ENCODE data around the gene GAL3ST1.
A peak's percentile ranks its signal among the peaks of the same experiment; 100 is the strongest.
"Not testable (repeated sequence)": the region's sequence is repeated elsewhere in the genome, so short reads cannot be mapped to it uniquely, and the experiment has no call there.

The GAL3ST1 gene

GRCh38 chr22:30596199-30596598 is 21.7 kb upstream of the GAL3ST1 start:
- no peak for DNase-seq

DNA sequence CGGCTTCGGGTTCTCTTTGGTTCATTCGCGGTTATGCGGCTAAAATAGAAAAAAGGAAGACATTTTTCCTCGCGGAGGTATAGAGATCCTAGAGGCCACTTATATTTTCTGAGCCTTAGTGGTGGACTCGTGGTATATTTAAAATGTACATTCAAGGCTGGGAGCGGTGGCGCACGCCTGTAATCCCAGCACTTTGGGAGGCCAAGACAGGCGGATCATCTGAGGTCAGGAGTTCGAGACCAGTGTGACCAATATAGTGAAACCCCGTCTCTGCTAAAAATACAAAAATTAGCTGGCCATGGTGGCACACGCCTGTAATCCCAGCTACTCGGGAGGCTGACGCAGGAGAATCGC is 17.9 kb upstream of the GAL3ST1 start:
- DNase-seq: not testable (repeated sequence)

- peak; percentile 99 for DNase-seq
These were observed 17.3 kb upstream of the GAL3ST1 start, which contains the start of gene PES1 for GRCh38 chr22:30591588-30592359. PES1 (minus strand) TSS chr22:30591910; CDS start chr22:30591833, 77 bp downstream.

DNA sequence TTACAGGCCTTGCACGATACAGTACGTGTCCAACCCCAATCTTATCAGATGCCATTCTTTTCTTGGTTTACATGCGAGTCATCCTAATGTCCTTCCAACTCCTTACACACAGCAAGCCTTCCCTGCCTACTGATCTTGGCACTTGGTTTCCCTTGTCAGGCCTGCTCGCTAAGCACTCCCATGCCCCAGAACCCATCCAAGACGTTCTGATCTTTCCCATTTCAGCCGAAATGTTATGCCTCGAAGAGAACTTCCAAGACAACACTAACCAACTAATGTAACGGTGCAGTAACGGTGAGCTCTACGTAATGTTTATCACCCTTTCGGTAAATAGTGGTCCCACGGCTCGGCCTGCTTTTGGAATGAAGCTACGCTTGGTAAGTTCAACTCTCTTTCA is 16.7 kb upstream of the GAL3ST1 start:
- DNase-seq: no peak

GRCh38 chr22:30586414-30586813 is 11.9 kb upstream of the GAL3ST1 start:
- no peak for DNase-seq

DNA sequence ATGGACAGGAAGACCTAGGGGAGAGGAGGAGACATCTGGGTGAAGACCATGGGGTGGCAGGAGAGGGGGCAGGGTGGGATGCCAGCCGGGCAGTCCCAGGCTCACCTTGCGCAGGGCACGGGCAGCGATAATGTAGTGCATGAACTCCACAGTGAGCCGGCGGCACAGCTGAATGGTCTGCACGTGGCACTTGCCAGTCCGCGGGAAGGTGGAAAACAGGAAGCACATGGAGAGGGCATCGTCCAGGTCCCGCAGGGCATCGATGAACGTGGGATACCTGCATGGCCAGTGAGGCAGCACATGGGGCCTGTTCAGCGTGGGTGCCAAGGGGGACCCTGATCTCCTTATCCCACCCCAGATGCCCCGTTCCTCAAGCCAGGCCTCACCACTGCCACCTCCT is 10.0 kb upstream of the GAL3ST1 start:
- DNase-seq: no peak

GRCh38 chr22:30582788-30583545 is 8.5 kb upstream of the GAL3ST1 start:
- DNase-seq: no peak

GRCh38 chr22:30582051-30582450 is 7.6 kb upstream of the GAL3ST1 start:
- DNase-seq: no peak

- DNase-seq: no peak
These were observed 6.4 kb upstream of the GAL3ST1 start for GRCh38 chr22:30580896-30581295.

DNA sequence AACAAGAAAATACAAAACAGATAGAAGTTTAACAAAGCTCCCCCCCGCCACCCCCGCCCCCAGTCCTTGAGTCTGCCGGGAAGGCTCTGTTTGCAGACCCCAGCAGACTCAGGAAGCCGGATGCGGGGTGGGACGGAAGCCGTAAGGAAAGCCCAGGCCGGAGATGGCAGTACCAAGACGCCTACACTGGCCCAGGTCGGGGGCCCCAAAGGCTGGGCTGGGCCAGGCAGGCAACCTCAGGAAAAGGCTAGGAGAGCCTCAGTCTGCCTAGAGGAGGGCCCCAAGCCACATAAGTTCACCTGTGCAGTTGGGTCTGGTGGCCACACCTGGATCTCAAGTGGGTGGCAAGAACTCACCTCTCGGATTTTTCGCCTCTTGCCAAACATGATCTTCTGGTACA is 4.0 kb upstream of the GAL3ST1 start:
- no peak for DNase-seq

GRCh38 chr22:30575859-30576258 is 1.4 kb upstream of the GAL3ST1 start:
- DNase-seq: no peak

DNA sequence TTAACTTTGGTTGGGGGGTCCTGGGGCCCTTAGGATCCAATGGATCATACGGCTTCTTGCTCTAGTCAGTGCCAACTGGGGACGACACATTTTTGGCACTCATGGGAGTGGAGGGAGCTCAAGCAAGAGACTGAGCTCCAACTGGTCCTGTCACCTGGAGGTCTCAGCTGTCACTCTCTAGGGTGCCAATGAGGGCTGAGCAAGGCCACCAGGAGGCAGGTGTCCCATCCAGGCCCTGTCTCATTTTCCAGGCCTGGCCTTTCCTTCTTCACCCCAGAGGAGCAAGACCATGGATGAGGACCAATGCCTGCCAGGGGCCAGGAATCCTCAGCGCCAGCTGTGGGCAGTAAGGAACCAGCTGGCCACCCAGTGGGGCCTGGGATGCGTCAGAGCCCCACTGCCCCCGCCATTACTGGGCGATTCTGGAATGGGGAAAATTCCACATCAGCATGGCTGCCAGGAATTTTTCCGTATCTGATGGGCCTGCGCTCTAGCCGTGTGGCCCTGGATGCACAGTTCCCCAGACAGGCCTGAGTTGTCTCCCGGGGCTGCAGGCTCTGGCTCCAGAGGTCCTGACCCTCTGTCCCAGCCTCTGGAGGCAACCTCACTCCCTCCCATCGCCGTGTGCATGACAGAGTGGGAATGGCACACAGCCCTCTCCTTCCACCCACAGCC is 669 bp upstream of the GAL3ST1 start:
- DNase-seq: no peak

DNA sequence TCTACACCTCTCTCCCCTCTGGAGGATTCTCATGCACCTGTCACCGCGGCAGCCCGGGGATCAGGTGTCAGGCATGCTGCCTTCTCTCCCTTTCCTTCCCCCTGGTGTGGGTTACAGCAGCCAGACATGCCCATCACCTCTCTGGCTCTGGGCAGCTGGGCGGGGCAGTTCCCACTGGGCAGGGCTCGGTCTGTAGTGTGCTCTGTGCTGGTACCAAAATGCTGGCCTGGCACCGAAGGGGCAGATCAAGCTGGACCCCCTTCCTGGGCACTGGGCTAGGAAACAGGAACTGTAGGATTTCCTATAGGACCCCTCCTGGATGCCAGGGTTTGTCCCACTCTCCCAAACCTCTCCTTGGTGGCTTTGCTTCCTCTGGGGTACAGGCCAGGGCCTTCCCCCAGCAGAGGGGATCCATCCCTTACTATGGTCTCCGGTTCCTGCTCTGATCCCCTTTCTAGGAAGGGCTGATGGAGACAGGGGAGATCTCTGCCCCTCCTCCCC is 821 bp downstream of the GAL3ST1 start:
- DNase-seq: no peak

GRCh38 chr22:30572840-30573593 is 1.4 kb downstream of the GAL3ST1 start:
- DNase-seq: no peak

DNA sequence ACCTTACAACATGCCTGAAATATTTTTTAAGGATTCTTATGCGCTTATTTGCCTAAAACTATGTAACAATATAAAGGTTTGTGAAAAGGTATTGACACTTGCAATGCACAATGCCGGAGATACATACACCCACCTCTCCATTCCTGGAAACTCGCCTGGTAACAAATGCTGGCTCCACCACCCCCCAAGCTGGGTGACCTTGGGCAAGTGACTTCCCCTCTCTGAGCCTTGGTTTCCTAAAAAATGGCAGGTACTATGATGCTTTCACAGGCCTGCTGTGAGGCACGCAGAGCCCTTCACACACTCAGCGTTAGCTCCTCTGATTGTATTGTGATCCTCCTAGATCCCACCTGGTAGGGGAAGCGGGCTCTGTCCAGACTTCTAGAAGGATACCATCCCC is 2.3 kb downstream of the GAL3ST1 start:
- no peak for DNase-seq

GRCh38 chr22:30569674-30570202 is 4.7 kb downstream of the GAL3ST1 start:
- no peak for DNase-seq

DNA sequence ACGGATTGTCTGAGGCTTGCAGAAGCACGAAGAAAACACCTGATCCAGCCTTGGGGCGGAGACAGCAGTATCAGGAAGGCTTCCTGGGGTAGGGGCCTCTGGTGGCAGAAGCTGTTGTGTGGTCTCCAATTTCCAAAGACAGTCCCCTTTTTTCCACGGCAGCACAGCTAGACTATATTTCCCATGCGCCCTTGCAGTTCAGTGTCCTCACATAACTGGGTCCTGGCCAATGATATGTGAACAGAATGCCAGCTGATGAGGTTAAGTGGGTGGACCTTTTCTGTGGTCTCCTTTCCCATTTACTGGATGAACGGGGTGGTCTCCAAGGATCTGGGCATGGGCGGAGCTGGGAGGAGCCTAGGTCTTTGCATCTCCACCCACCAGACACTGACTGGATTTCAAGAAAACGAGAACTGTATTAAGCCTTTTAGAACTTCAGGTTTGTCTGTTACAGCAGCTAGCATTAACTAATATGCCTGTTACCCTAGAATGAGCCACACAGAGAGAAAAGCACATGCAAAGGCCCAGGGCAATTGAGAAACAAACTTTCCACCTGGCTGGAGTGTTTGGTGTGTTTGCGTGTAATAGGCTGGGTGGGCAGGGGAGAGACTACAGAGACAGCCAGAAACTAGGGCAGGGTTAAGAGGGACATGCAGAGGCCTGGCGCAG is 6.2 kb downstream of the GAL3ST1 start:
- DNase-seq: no peak

- not testable (repeated sequence) for DNase-seq
These were observed 7.2 kb downstream of the GAL3ST1 start for GRCh38 chr22:30567277-30567676.

DNA sequence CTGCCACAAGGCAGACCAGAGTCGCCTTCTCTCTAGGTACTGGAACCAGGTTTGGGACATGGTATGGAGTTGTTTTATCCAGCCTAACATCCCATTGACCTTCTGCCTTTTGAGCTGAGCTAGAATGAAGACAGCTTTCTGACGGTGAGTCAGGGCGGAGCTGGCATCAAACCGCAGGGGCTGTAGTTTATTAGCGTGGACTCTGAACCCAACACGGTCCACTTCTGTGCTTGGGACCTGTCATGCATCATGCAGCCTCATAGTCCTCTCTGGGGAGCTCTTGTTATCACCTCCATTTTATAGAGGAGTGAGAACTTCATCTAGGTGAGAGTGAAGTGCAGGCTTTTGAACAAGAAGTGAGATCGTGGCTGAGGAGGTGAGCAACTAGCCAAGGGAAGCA is 8.3 kb downstream of the GAL3ST1 start:
- no peak for DNase-seq

DNA sequence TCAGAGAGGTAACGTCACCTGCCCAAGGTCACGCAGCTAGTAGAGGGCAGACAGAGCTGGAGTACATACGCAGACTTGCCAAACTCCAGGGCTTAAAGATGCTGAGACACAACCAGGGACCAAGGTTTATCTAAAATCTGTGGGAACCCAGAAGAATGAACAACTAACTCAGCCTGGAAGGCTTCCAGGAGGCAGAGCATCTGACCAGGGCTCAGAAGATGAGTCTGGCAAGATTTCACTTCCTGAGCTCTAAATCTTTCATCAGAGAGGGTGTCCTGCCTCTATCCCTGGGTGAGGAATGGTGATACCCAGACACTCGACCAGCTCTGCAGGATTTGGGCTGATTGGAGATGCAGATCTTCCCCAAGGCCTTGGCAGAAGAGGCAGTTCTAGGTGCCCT is 9.1 kb downstream of the GAL3ST1 start:
- DNase-seq: no peak

GRCh38 chr22:30564761-30565119 is 9.7 kb downstream of the GAL3ST1 start:
- DNase-seq: no peak

Data from COR-L47 (cell line).